Hepatocyte (in vitro differentiated cells): Measurements from ENCODE around the gene FCHSD2.

Experiments
- CTCF ChIP-seq: fragments of 200-600 bp; sonication (generic); IDR thresholded peaks from 2 replicates; pipeline ENCODE4 v1.5.1; 2016; ENCODE audit warnings: antibody characterized with exemption, mild to moderate bottlenecking; ENCODE audit not compliant: poor library complexity
- EZH2 ChIP-seq: fragments of 200-600 bp; sonication (generic); IDR thresholded peaks from 2 replicates; pipeline ENCODE4 v1.6.1; 2016; ENCODE audit warnings: antibody characterized with exemption, mild to moderate bottlenecking, borderline replicate concordance
- EZH2phosphoT487 ChIP-seq: fragments of 200-600 bp; sonication (generic); IDR thresholded peaks from one replicate; pipeline ENCODE4 v1.6.1; 2018; ENCODE audit warnings: antibody characterized with exemption, mild to moderate bottlenecking, low read depth, moderate library complexity; ENCODE audit not compliant: unreplicated experiment, severe bottlenecking

- TF ChIP-seq EZH2 (no peak), CTCF (no peak), EZH2phosphoT487 (no peak)
These were observed 318.1 kb downstream of the FCHSD2 start for GRCh38 chr11:72824020-72824419.
